K562 (cell line): ENCODE results near the gene GBA2. TPM values are rescaled to one million over a fixed set of nuclear protein-coding genes. Genes with fewer than 3 reads are reported as not detected.

Source experiments
- AFF1 ChIP-seq, 2 experiments: fragments of 450-650 bp; IDR thresholded peaks; 2 replicates each; pipeline ENCODE4 v1.6.1; 2018; ENCODE audit warnings: mild to moderate bottlenecking in 2 of 2, low read depth in 1 of 2; ENCODE audit not compliant: partially characterized antibody in 2 of 2
- CTCF ChIP-seq, 3 experiments: IDR thresholded peaks in 2 of 3; conservative IDR thresholded peaks in 1 of 3; 2 replicates each; pipeline ENCODE4 v1.5.1; 2011 to 2012; ENCODE audit warnings: low read length in 3 of 3, mild to moderate bottlenecking in 3 of 3, control low read depth in 2 of 3, improper control_type of control experiment in 1 of 3, inconsistent platforms in 1 of 3, low read depth in 1 of 3, mixed read lengths in 1 of 3, moderate library complexity in 1 of 3; ENCODE audit not compliant: insufficient read depth in 2 of 3
- EHMT2 ChIP-seq: fragments of 450-650 bp; IDR thresholded peaks from 2 replicates; pipeline ENCODE4 v1.6.1; 2018; ENCODE audit warnings: antibody characterized with exemption
- PBX2 ChIP-seq, 2 experiments: IDR thresholded peaks in 1 of 2; conservative IDR thresholded peaks in 1 of 2; 2 replicates each; pipeline ENCODE4 v1.6.1; 2016; ENCODE audit warnings: low read depth in 2 of 2, mild to moderate bottlenecking in 1 of 2, missing compliant biosample characterization in 1 of 2, missing genetic modification characterization in 1 of 2, moderate library complexity in 1 of 2
- SMARCE1 ChIP-seq: fragments of 450-650 bp; IDR thresholded peaks from 2 replicates; pipeline ENCODE4 v1.7.1; 2016; ENCODE audit warnings: mild to moderate bottlenecking
- ZNF239 ChIP-seq: fragments of 250-450 bp; sonication (Bioruptor Pico); IDR thresholded peaks from 2 replicates; pipeline ENCODE4 v1.4.0; 2020; ENCODE audit warnings: mild to moderate bottlenecking
- ZNF263 ChIP-seq: sonication (generic); formaldehyde crosslinking; IDR thresholded peaks from 2 replicates; pipeline ENCODE4 v1.8.0; 2022; ENCODE audit warnings: mild to moderate bottlenecking, missing genetic modification reagents, borderline replicate concordance
- ZNF592 ChIP-seq: fragments of 450-650 bp; IDR thresholded peaks from 2 replicates; pipeline ENCODE4 v1.6.1; 2017; ENCODE audit warnings: antibody characterized with exemption, mild to moderate bottlenecking
- polyA plus RNA-seq, 8 experiments: library from polyadenylated mRNA; depleted of rRNA in 4 of 8; stranded (reverse) in 5 of 8; unstranded in 3 of 8; fragments of >200 nt; fragmentation: Nextera tagmentation in 2 of 8; fragmentation: Illumina TruSeq in 1 of 8; extraction: Ambion mirVana in 2 of 8; extraction: Trizol in 1 of 8; gene quantifications; 2 replicates each; pipeline versions ENCODE4 v1.2.1 to v1.2.3, GENCODE V29; 2011 to 2014; ENCODE audit warnings: inconsistent platforms in 1 of 8, missing spikeins in 1 of 8
- total RNA-seq, 7 experiments: library from RNA; depleted of rRNA in 6 of 7; stranded (reverse); fragments of >200 nt in 6 of 7; fragmentation: Illumina TruSeq in 2 of 7; extraction: Trizol in 2 of 7; gene quantifications; 2 replicates each; pipeline versions ENCODE4 v1.2.1 to v1.2.3, GENCODE V29; 2011 to 2021; ENCODE audit warnings: low replicate concordance in 1 of 7

Gene GBA2
- total and polyA plus RNA-seq, 9 of the 15 experiments (the other 6 are each of a cell fraction or from before 2014, with no cell fraction given) = 14.1 to 60.4 (median 32.1) TPM

- TF ChIP-seq CTCF (IDR thresholded peaks at IDR 0.05 in 2 of 3, conservative IDR thresholded peaks at IDR 0.05 in 1 of 3; ENCODE audit: insufficient read depth in 2 of 3, low read depth in 1 of 3, low read length in 3 of 3) (peak; percentile 56 to 67 (median 64)), EHMT2 (peak; percentile 66), SMARCE1 (peak; percentile 34; the same call in 1 of the 2 replicates), AFF1 (IDR thresholded peaks at IDR 0.05; ENCODE audit: low read depth in 1 of 2, partially characterized antibody in 2 of 2) (peak in 1 of 2 experiments; percentile 30), PBX2 (CRISPR knock-in tag; IDR thresholded peaks at IDR 0.05; ENCODE audit: low read depth) (no peak), PBX2 (tag; conservative IDR thresholded peaks at IDR 0.05; ENCODE audit: low read depth) (no peak), ZNF592 (no peak), ZNF263 (CRISPR knock-in tag) (no peak), ZNF239 (CRISPR knock-in tag) (no peak)
Measured at GRCh38 chr9:35729700-35730485, 19.1 kb downstream of the GBA2 start (continued).
